Activated CD4-positive, alpha-beta T cell treated with anti-CD3 and anti-CD28 coated beads, Interleukin-2, amount 50 U/mL, for 4 hours (primary cell): ENCODE results near the gene MARF1.
"Not testable (repeated sequence)": the region's sequence is repeated elsewhere in the genome, so short reads cannot be mapped to it uniquely, and the experiment has no call there.

Source experiments
- DNase-seq, 2 experiments: peaks; one replicate each; pipeline ENCODE4 v3.0.0-alpha.2; 2020

Gene MARF1

GRCh38 chr16:15566095-15566494 is 76.9 kb downstream of the MARF1 start:
- no peak for DNase-seq

GRCh38 chr16:15564604-15565339 is 78.2 kb downstream of the MARF1 start:
- no peak for DNase-seq

- no peak for DNase-seq
Observed at GRCh38 chr16:15559176-15559575, 83.8 kb downstream of the MARF1 start.

GRCh38 chr16:15557258-15557657 is 85.7 kb downstream of the MARF1 start:
- no peak for DNase-seq

- no peak for DNase-seq
Observed at GRCh38 chr16:15556130-15556529, 86.8 kb downstream of the MARF1 start.

- DNase-seq = no peak
Observed at GRCh38 chr16:15553313-15554088, 89.5 kb downstream of the MARF1 start.

GRCh38 chr16:15552507-15552906 is 90.4 kb downstream of the MARF1 start:
- DNase-seq = no peak

- no peak for DNase-seq
Observed at GRCh38 chr16:15548482-15548891, 94.5 kb downstream of the MARF1 start.

- DNase-seq = no peak
Observed at GRCh38 chr16:15547768-15548096, 95.2 kb downstream of the MARF1 start.

- not testable (repeated sequence) for DNase-seq
Observed at GRCh38 chr16:15547072-15547767, 95.7 kb downstream of the MARF1 start.

- no peak for DNase-seq
Observed at GRCh38 chr16:15545544-15545943, 97.4 kb downstream of the MARF1 start.

- no peak for DNase-seq
Observed at GRCh38 chr16:15544405-15544804, 98.5 kb downstream of the MARF1 start.
